GM19351 (cell line): ENCODE data around the gene IGF2BP3.
A peak's percentile ranks its signal among the peaks of the same experiment; 100 is the strongest.

ENCODE experiments used
- ATAC-seq: cut with Tn5 transposase; IDR thresholded peaks from one replicate; pipeline ENCODE4 v1.9.1; 2021; ENCODE audit warnings: mild to moderate bottlenecking, moderate library complexity; ENCODE audit not compliant: unreplicated experiment

Gene IGF2BP3

GRCh38 chr7:23380961-23381360 lies 89.3 kb downstream of the IGF2BP3 start:
- no peak for ATAC-seq

- ATAC-seq = no peak
Measured at GRCh38 chr7:23380556-23380955, 89.7 kb downstream of the IGF2BP3 start.

- no peak for ATAC-seq
Measured at GRCh38 chr7:23378996-23379395, 91.3 kb downstream of the IGF2BP3 start.

- ATAC-seq = no peak
Measured at GRCh38 chr7:23377134-23377533, 93.2 kb downstream of the IGF2BP3 start.

DNA sequence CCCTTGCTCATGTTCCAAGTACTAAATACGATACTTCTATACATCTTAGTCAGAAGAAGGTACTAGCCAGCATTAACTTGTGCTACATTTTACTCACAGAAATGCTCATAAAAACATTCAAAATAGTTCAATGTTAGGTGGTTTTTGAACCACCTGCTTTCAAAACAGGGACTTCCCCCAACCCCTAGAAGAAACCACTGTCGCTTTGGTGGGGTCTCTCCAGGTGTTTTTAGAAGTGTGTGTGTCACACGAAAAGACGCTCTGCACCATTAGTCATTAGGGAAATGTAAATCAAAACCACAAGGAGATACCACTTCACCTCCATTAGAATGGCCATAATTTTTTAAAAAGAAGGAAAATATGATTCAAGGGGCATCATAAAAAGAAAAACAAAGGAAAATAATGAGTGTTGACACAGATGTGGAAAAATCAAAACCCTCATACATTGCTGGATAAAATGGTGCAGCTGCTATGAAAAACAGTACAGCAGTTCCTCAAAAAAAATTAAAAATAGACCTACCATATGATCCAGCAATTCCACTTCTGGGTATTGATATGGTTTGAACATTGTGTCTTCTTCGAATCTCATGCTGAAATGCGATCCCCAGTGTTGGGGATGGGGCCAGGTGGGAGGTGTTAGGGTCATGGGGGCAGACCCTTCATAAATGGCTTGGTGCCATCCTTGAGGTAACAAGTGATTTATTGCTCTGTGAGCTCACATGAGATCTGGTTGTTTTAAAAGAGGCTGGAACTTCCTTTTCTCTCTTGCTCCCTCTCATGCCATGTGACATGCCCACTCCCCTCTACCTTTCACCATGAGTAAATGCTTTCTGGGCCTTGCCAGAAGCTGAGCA lies 96.9 kb downstream of the IGF2BP3 start:
- peak; percentile 69 for ATAC-seq

GRCh38 chr7:23372611-23373010 lies 97.7 kb downstream of the IGF2BP3 start:
- no peak for ATAC-seq

GRCh38 chr7:23371654-23372053 lies 98.6 kb downstream of the IGF2BP3 start:
- ATAC-seq = no peak

- no peak for ATAC-seq
Measured at GRCh38 chr7:23369695-23370404, 100.4 kb downstream of the IGF2BP3 start.

GRCh38 chr7:23369100-23369499 lies 101.2 kb downstream of the IGF2BP3 start:
- ATAC-seq = no peak

GRCh38 chr7:23358152-23358674 lies 112.1 kb downstream of the IGF2BP3 start:
- ATAC-seq = no peak

DNA sequence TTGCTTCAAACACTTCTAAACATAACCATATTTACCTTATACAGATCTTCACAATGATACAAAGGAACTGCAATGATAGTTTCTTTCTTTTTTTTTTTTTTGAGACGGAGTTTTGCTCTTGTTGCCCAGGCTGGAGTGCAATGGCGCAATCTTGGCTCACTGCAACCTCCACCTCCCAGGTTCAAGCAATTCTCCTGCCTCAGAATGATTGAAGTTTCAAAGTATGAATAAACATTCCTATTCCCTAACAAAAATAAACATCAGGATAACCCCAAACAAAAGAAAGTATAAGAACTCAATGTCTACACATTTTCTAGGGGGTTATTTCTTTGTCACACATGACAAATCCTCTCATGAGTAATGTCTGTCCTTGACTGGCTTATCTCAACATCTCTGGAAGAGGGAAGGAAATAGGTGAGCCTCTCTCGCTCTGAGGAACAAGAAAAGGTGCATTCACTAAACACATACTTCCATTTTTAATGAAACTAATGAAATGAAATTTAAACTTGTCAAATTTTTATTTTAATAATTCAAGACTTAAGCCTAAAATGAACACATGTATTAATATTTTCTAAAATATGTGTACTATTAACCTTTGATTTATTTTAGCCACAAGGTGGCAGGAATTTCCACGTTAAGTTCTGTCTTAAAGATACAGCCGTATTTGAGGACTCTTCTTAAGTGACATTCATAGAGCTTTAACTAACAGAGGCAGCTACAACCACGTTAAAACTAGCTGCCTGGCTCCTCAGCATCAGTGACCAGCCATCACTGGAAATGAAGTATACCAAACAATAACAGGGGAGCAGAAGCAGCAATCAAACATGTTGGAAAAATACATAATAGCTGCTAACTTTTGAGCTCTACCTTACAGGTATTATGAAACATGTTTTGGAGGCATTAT lies 112.8 kb downstream of the IGF2BP3 start:
- ATAC-seq = peak; percentile 60

DNA sequence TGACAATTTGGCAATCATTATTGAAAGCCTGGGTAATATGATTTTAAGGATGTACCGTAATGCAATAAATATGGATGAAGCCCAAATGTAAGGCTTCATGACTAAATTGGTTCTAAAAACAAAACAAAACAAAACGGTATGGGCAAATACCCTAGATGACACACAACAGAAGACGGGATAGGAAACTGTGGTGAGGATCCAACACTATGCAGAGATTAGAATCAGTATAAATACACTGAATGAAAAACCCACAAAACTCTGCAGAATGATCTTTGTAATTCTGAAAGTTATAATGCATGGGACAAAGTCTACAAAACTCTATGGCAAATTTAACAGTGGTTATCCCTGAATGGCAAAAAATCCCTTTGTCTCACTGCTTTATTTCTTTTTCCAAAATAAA lies 113.6 kb downstream of the IGF2BP3 start:
- no peak for ATAC-seq

GRCh38 chr7:23356168-23356567 lies 114.1 kb downstream of the IGF2BP3 start:
- ATAC-seq = no peak

- ATAC-seq = peak; percentile 70
Measured at GRCh38 chr7:23353172-23353571, 117.1 kb downstream of the IGF2BP3 start.

- no peak for ATAC-seq
Measured at GRCh38 chr7:23350466-23350865, 119.8 kb downstream of the IGF2BP3 start.

- ATAC-seq = no peak
Measured at GRCh38 chr7:23349484-23350157, 120.7 kb downstream of the IGF2BP3 start.

DNA sequence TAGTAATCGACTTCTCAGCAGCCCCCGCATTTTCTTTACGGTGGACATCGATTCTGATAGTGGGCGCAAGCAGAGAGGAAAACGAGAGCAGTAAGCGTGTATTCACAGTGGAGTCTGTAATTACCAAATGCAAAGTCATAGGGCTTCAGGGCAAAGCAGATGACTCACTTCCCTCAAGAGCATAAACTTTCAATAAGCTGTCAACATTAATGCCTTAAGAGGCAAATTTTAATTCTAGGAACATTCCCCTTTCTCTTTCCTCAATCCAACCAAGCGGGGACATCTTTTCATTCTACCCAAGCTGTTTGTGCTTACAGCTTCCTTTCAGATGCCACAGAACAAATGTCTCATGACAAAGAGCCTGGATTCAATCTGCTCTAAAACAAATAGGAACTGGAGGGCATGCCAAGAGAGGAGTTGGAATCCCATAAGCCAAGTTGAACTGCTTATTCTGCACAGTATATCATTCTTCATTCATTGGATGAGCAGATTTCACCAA lies 122.6 kb downstream of the IGF2BP3 start:
- peak; percentile 51 for ATAC-seq

GRCh38 chr7:23347033-23347681 lies 123.1 kb downstream of the IGF2BP3 start:
- no peak for ATAC-seq

DNA sequence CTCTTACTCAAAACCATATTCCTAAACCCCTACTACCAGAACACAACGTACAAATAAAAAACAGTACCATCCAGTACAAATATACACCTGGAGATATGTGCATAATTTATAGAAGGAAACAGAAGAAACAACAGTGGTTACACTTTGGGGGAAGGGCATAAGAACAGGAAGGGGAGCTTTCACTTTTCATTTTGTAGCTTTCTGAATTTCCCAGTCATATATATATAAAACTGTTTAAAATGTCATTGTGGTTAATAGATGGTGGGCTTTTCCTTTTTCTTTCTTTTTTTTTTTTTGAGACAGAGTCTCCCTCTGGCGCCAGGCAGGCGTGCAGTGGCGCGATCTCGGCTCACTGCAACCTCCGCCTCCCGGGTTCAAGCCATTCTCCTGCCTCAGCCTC lies 124.0 kb downstream of the IGF2BP3 start:
- peak; percentile 57 for ATAC-seq

GRCh38 chr7:23345601-23346000 lies 124.7 kb downstream of the IGF2BP3 start:
- no peak for ATAC-seq
